GM23338 (cell line): Measurements from ENCODE around the gene SLN. TPM values are rescaled to one million over a fixed set of nuclear protein-coding genes. Genes with fewer than 3 reads are reported as not detected.

ENCODE experiments used
- ATAC-seq: fragments of 200-7000 bp; cut with Tn5 transposase; 3 replicates; pipeline ENCODE4 v1.9.1; 2020
- DNase-seq: peaks from one replicate; pipeline ENCODE4 v3.0.0-alpha.2; 2015; ENCODE audit warnings: low spot score
- H2AFZ ChIP-seq: fragments of 200-600 bp; sonication (generic); 2 replicates; pipeline ENCODE4 v1.8.0; 2016; ENCODE audit warnings: antibody characterized with exemption, mild to moderate bottlenecking, moderate library complexity
- H3F3A ChIP-seq: fragments of 200-600 bp; sonication (generic); replicated peaks from 2 replicates; pipeline ENCODE4 v1.8.0; 2017; ENCODE audit warnings: antibody characterized with exemption, mixed run types, low read depth
- H3K27ac ChIP-seq: fragments of 200-600 bp; sonication (generic); 2 replicates; pipeline ENCODE4 v1.6.1; 2016; ENCODE audit warnings: low read depth
- H3K27me3 ChIP-seq: fragments of 200-600 bp; sonication (generic); 2 replicates; pipeline ENCODE4 v1.8.0; 2016; ENCODE audit warnings: mild to moderate bottlenecking, mixed run types, moderate library complexity; ENCODE audit not compliant: insufficient read depth
- H3K36me3 ChIP-seq: fragments of 200-600 bp; sonication (generic); 2 replicates; pipeline ENCODE4 v1.8.0; 2016; ENCODE audit warnings: mild to moderate bottlenecking; ENCODE audit not compliant: insufficient read depth
- H3K4me1 ChIP-seq: fragments of 200-600 bp; sonication (generic); 2 replicates; pipeline ENCODE4 v1.8.0; 2016; ENCODE audit warnings: mild to moderate bottlenecking, moderate library complexity; ENCODE audit not compliant: insufficient read depth
- H3K4me2 ChIP-seq: fragments of 200-600 bp; sonication (generic); 2 replicates; pipeline ENCODE4 v1.7.1; 2017; ENCODE audit warnings: mixed run types
- H3K4me3 ChIP-seq: fragments of 200-600 bp; sonication (generic); 2 replicates; pipeline ENCODE4 v1.6.1; 2016; ENCODE audit warnings: mixed run types
- H3K79me2 ChIP-seq: fragments of 200-600 bp; sonication (generic); replicated peaks from 2 replicates; pipeline ENCODE4 v1.8.0; 2017; ENCODE audit warnings: mild to moderate bottlenecking; ENCODE audit not compliant: insufficient read depth
- H3K9me2 ChIP-seq: fragments of 200-600 bp; sonication (generic); 2 replicates; pipeline ENCODE4 v1.8.0; 2017; ENCODE audit not compliant: insufficient read depth
- H4K20me1 ChIP-seq: fragments of 200-600 bp; sonication (generic); replicated peaks from 2 replicates; pipeline ENCODE4 v1.8.0; 2017; ENCODE audit warnings: mild to moderate bottlenecking; ENCODE audit not compliant: insufficient read depth
- H3K27ac Mint-ChIP-seq: 2 replicates; pipeline ENCODE4 v1.8.0; 2020; ENCODE audit warnings: inconsistent platforms, mild to moderate bottlenecking, moderate library complexity, mixed read lengths
- H3K27me3 Mint-ChIP-seq: 3 replicates; pipeline ENCODE4 v1.8.0; 2022; ENCODE audit warnings: low read depth, mild to moderate bottlenecking, moderate library complexity, mixed read lengths, inconsistent platforms; ENCODE audit not compliant: insufficient read depth, poor library complexity
- H3K36me3 Mint-ChIP-seq: 3 replicates; pipeline ENCODE4 v1.8.0; 2021; ENCODE audit warnings: low read depth, mild to moderate bottlenecking, inconsistent platforms, moderate library complexity, mixed read lengths
- H3K4me1 Mint-ChIP-seq: 3 replicates; pipeline ENCODE4 v1.8.0; 2020; ENCODE audit warnings: mild to moderate bottlenecking, inconsistent platforms, mixed read lengths
- H3K4me3 Mint-ChIP-seq: 3 replicates; pipeline ENCODE4 v1.8.0; 2021; ENCODE audit warnings: moderate library complexity, mild to moderate bottlenecking, inconsistent platforms, mixed read lengths
- H3K9me3 Mint-ChIP-seq: 3 replicates; pipeline ENCODE4 v1.8.0; 2020; ENCODE audit warnings: moderate library complexity, mild to moderate bottlenecking, inconsistent platforms, mixed read lengths
- CREB1 ChIP-seq: fragments of 250-450 bp; sonication (Bioruptor Pico); IDR thresholded peaks from 2 replicates; pipeline ENCODE4 v1.5.0; 2020; ENCODE audit warnings: low read depth, mild to moderate bottlenecking, moderate library complexity
- CTCF ChIP-seq, 2 experiments: fragments of 200-600 bp in 1 of 2; sonication (generic) in 1 of 2; conservative IDR thresholded peaks; 2 replicates each; pipeline versions ENCODE4 v1.5.1 to v1.6.1; 2016 to 2017; ENCODE audit warnings: antibody characterized with exemption in 2 of 2, low read depth in 2 of 2, mild to moderate bottlenecking in 2 of 2, moderate library complexity in 1 of 2
- EZH2 ChIP-seq: fragments of 200-600 bp; sonication (generic); IDR thresholded peaks from one replicate; pipeline ENCODE4 v1.8.0; 2017; ENCODE audit warnings: antibody characterized with exemption, mild to moderate bottlenecking, low read depth; ENCODE audit not compliant: unreplicated experiment
- JUNB ChIP-seq: IDR thresholded peaks from one replicate; pipeline ENCODE4 v1.6.1; 2016; ENCODE audit warnings: antibody characterized with exemption; ENCODE audit not compliant: unreplicated experiment
- NANOG ChIP-seq: IDR thresholded peaks from 2 replicates; pipeline ENCODE4 v1.6.1; 2016; ENCODE audit warnings: antibody characterized with exemption, borderline replicate concordance
- ZNF331 ChIP-seq: fragments of 250-450 bp; sonication (Bioruptor Pico); IDR thresholded peaks from 2 replicates; pipeline ENCODE4 v1.5.0; 2020; ENCODE audit warnings: low read depth, mild to moderate bottlenecking, moderate library complexity
- ZNF462 ChIP-seq: fragments of 250-450 bp; sonication (Bioruptor Pico); IDR thresholded peaks from 2 replicates; pipeline ENCODE4 v1.5.0; 2020; ENCODE audit warnings: mild to moderate bottlenecking, moderate library complexity
- polyA plus RNA-seq: library from polyadenylated mRNA; unstranded; fragments of >200 nt; fragmentation: Nextera tagmentation; extraction: Ambion mirVana; gene quantifications from 2 replicates; pipeline ENCODE4 v1.2.1, GENCODE V29; 2016
- total RNA-seq: library from RNA; depleted of rRNA; stranded (reverse); fragments of >200 nt; shearing (Covaris generic); gene quantifications from 2 replicates; pipeline ENCODE4 v1.2.3, GENCODE V29; 2014

The SLN gene
- total and polyA plus RNA-seq, 2 experiments from 2014 or later = not detected

GRCh38 chr11:107697291-107697690 is 14.6 kb downstream of the SLN start:
- H3K27ac Mint-ChIP-seq = no peak overlapping the region
- TF ChIP-seq CREB1 (no peak), NANOG (no peak), ZNF462 (CRISPR knock-in tag) (no peak), JUNB (no peak), EZH2 (no peak), CTCF (conservative IDR thresholded peaks at IDR 0.05; ENCODE audit: low read depth in 2 of 2) (no peak), ZNF331 (CRISPR knock-in tag) (no peak)
- no peak for ATAC-seq
- no peak overlapping the region for H2AFZ ChIP-seq
- H3F3A ChIP-seq = no peaks in the 10 kb centered on the region
- H3K27ac ChIP-seq = no peak overlapping the region
- H3K27me3 Mint-ChIP-seq = no peaks in the 10 kb centered on the region
- H3K27me3 ChIP-seq = no peaks in the 10 kb centered on the region
- H3K36me3 Mint-ChIP-seq = no peaks in the 10 kb centered on the region
- no peak overlapping the region for H3K4me3 Mint-ChIP-seq
- H3K36me3 ChIP-seq = no peaks in the 10 kb centered on the region
- H4K20me1 ChIP-seq = no peaks in the 10 kb centered on the region
- no peak for DNase-seq
- no peak overlapping the region for H3K4me3 ChIP-seq
- H3K79me2 ChIP-seq = no peaks in the 10 kb centered on the region
- no peaks in the 10 kb centered on the region for H3K9me2 ChIP-seq
- H3K4me2 ChIP-seq = no peak overlapping the region
- no peaks in the 10 kb centered on the region; the same call in 2 of the 3 replicates for H3K9me3 Mint-ChIP-seq
- H3K4me1 ChIP-seq = peaks cover 7% of the 10 kb centered on the region; the same call in 1 of the 2 replicates
- H3K4me1 Mint-ChIP-seq = peaks cover 16% of the 10 kb centered on the region
